IgD-negative memory B cell (primary cell): ENCODE data around the gene NFATC2IP. TPM values are rescaled to one million over a fixed set of nuclear protein-coding genes. Genes with fewer than 3 reads are reported as not detected.

Experiments
- H3K27ac Mint-ChIP-seq, 3 donors: one replicate each; pipeline ENCODE4 v1.8.0; 2020 to 2022; ENCODE audit warnings: mild to moderate bottlenecking in 3 of 3, mixed read lengths in 3 of 3, moderate library complexity in 1 of 3
- H3K27me3 Mint-ChIP-seq: one replicate; pipeline ENCODE4 v1.8.0; 2021; ENCODE audit warnings: mixed read lengths
- H3K36me3 Mint-ChIP-seq: one replicate; pipeline ENCODE4 v1.8.0; 2020; ENCODE audit warnings: mild to moderate bottlenecking, mixed read lengths
- H3K4me1 Mint-ChIP-seq, 3 donors: one replicate each; pipeline ENCODE4 v1.8.0; 2020 to 2022; ENCODE audit warnings: mixed read lengths in 3 of 3, mild to moderate bottlenecking in 1 of 3
- H3K4me3 Mint-ChIP-seq, 4 donors: one replicate each; pipeline ENCODE4 v1.8.0; 2020 to 2022; ENCODE audit warnings: mild to moderate bottlenecking in 4 of 4, mixed read lengths in 4 of 4, moderate library complexity in 3 of 4
- H3K9me3 Mint-ChIP-seq, 3 donors: one replicate each; pipeline ENCODE4 v1.8.0; 2020 to 2021; ENCODE audit warnings: mixed read lengths in 3 of 3, mild to moderate bottlenecking in 1 of 3
- polyA plus RNA-seq: library from polyadenylated mRNA; unstranded; fragments of 300-500 nt; fragmentation: Illumina TruSeq; gene quantifications from one replicate; pipeline ENCODE4 v1.2.3, GENCODE V29; 2021

The NFATC2IP gene
- 29.6 TPM for polyA plus RNA-seq

DNA sequence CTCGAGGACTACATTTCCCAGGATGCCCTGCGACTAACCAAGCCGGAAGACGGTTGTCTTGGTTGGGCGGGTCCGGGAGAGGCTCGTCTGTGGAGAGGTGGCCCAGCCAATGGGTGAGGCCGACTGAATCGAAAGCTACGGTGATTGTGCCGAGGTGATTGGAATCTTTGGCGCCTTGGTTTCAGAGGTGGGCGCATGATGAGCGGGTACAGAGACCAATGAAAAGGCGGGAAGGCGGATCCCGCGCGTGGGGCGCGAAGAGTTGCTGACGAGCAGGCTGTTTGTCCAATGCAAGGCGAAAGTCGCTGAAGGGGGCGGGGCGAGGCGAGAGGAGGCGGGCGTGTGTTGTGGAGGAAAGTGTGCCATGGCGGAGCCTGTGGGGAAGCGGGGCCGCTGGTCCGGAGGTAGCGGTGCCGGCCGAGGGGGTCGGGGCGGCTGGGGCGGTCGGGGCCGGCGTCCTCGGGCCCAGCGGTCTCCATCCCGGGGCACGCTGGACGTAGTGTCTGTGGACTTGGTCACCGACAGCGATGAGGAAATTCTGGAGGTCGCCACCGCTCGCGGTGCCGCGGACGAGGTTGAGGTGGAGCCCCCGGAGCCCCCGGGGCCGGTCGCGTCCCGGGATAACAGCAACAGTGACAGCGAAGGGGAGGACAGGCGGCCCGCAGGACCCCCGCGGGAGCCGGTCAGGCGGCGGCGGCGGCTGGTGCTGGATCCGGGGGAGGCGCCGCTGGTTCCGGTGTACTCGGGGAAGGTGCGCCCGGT, at the start of gene NFATC2IP:
Gene NFATC2IP (plus strand): TSS at position 290 of the 762 bp plus-strand sequence. CDS start 75 bp downstream, at position 365.
- H3K4me1 Mint-ChIP-seq: peaks cover 5 to 20% (median 15%) of the 10 kb centered on the region in 3 donors
- peak within 1 kb of the TSS; percentile 84 to 97 (median 92) for H3K4me3 Mint-ChIP-seq
- peaks cover under 1% of the 10 kb centered on the region for H3K36me3 Mint-ChIP-seq
- peak within 1 kb of the TSS; percentile 40 to 94 (median 93) for H3K27ac Mint-ChIP-seq
- H3K27me3 Mint-ChIP-seq: no peaks in the 10 kb centered on the region
- no peaks in the 10 kb centered on the region for H3K9me3 Mint-ChIP-seq

DNA sequence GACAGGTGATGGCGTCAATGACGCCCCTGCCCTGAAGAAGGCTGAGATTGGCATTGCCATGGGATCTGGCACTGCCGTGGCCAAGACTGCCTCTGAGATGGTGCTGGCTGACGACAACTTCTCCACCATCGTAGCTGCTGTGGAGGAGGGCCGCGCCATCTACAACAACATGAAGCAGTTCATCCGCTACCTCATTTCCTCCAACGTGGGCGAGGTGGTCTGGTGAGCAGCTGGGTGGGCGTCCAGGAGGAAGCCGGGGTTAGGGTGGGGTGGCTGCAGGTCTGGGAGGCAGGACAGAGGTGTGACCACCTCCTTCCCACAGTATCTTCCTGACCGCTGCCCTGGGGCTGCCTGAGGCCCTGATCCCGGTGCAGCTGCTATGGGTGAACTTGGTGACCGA, 48.9 kb upstream of the NFATC2IP start:
- Mint-ChIP-seq H3K4me1 (peaks cover 0 to 14% (median 4%) of the 10 kb centered on the region in 3 donors), H3K27ac (no peak overlapping the region), H3K27me3 (no peaks in the 10 kb centered on the region), H3K4me3 (no peak overlapping the region), H3K36me3 (peaks cover 1% of the 10 kb centered on the region), H3K9me3 (no peaks in the 10 kb centered on the region)

DNA sequence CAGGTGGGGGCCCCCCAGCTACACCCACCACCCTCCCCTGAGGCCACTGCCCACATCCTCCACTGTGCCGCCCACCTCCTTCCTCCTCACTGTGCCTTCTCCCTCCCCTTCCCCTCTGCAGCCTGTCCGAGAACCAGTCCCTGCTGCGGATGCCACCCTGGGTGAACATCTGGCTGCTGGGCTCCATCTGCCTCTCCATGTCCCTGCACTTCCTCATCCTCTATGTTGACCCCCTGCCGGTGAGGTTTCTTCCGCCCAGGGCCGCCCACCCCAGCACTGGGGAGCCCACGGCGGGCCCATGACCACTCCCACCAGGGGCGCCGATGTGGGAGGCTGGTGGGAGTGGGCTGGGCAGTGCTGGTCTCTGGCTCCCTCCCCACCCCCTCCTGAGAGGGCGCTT, 47.8 kb upstream of the NFATC2IP start:
- Mint-ChIP-seq H3K36me3 (peaks cover 1% of the 10 kb centered on the region), H3K4me3 (peak overlapping the region in 1 of 4 donors; percentile 70), H3K9me3 (no peaks in the 10 kb centered on the region), H3K27ac (peak overlapping the region in 2 of 3 donors; percentile 88 to 91), H3K27me3 (no peaks in the 10 kb centered on the region), H3K4me1 (peaks cover 0 to 14% (median 4%) of the 10 kb centered on the region in 3 donors)

DNA sequence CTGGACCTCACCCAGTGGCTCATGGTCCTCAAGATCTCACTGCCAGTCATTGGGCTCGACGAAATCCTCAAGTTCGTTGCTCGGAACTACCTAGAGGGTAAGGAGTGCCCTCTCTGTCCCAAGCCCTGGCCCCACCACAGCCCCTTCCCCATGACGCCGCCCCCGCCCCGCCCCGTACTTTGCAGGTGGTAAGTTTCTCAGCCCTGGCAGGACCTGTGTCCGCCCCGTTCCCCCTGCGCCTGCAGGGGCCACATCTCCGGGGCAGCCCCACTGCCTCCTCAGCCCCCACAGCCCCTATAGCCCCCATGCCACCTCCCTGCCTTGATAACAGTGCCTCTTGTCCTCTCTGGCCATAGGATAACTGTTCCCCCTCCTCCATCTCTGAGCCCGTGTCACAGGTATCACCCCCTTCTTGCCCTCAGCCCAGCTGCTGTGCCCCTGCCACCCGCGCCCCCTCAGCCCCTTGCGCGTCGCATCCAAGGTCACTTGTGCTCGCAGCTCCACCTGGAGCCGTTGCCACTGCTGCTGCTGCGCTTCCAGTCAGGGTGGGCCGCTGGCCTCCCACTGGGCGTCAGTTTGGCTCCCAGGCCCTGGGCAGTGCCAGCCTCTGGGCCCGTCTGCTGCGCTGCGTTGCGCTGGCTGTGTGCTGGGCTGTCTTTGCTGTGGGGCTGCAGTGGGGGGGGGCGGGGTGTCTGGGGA, 47.2 kb upstream of the NFATC2IP start:
- Mint-ChIP-seq H3K36me3 (peaks cover 1% of the 10 kb centered on the region), H3K4me1 (peaks cover 0 to 14% (median 4%) of the 10 kb centered on the region in 3 donors), H3K9me3 (no peaks in the 10 kb centered on the region), H3K27ac (peak overlapping the region in 1 of 3 donors; percentile 91), H3K4me3 (peak overlapping the region in 1 of 4 donors; percentile 70), H3K27me3 (no peaks in the 10 kb centered on the region)

DNA sequence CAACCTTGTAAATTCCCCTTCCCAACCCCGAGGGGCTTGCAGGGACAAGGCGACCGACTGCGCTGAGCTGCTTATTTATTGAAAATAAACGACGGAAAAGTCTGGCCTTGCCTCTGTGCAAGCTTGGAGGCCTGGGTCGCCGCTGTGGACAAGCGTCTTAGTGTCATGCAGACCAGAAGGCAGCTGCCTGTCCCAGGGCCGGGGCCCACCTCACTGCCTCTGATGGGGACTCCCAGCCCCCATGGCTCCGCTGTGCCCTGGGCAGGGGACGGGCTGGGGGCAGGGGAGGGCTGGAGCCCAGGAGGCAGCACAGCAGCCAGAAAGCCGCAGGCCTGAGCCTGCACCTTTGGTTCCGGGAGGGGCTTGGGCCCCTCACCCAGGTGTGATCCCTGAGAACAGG, 46.4 kb upstream of the NFATC2IP start:
- Mint-ChIP-seq H3K36me3 (peaks cover 1% of the 10 kb centered on the region), H3K9me3 (no peaks in the 10 kb centered on the region), H3K4me3 (no peak overlapping the region), H3K4me1 (peaks cover 0 to 14% (median 4%) of the 10 kb centered on the region in 3 donors), H3K27ac (no peak overlapping the region), H3K27me3 (no peaks in the 10 kb centered on the region)

DNA sequence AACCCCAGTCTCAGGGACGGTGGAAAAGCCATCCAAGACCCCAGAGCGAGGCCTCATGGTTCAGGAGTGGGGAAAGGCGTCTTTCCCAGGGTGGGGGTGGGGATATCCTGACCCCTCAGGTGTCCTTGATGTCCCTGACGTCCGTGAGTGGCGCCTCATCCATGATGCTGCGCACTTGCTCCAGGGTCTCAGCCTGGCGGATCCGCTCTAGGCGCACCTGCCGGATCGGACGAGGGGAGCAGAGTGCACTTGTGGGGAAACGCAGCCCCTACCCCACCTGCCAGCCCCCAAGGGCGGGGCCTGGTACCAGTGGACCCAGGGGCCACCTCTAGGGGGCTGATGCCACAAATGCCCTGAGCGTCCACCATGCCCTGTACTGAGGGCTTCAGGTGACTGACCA, 45.9 kb upstream of the NFATC2IP start:
- H3K36me3 Mint-ChIP-seq: peaks cover 1% of the 10 kb centered on the region
- no peaks in the 10 kb centered on the region for H3K27me3 Mint-ChIP-seq
- H3K4me3 Mint-ChIP-seq: no peak overlapping the region
- no peaks in the 10 kb centered on the region for H3K9me3 Mint-ChIP-seq
- H3K27ac Mint-ChIP-seq: no peak overlapping the region
- H3K4me1 Mint-ChIP-seq: peaks cover 0 to 14% (median 4%) of the 10 kb centered on the region in 3 donors

DNA sequence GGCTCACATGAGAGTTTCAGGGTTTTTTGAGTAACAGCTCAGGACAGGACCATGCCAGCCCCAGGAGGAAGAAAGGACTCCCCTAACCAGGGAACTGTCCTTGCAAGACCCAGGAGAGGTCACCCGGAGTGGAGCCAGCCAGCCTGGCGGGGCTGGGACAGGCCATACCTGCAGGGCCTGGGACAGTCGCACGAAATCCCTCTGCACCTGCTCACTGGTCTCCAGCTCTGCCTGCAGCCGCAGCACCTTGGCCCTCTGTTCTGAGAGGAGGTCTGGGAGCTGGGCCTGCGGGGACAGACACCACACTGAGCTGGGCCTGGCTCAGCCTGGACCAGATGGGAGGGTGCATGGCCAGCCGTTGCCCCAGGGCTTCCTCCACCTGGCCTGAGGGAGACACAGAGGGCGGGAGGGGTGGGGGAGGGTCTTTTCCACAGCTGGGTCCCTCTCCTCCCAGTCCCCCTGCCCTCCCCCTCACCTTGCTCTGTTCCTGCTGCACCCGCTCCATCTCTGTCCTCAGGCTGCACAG, 45.4 kb upstream of the NFATC2IP start:
- Mint-ChIP-seq H3K4me1 (peaks cover 4 to 17% (median 7%) of the 10 kb centered on the region in 3 donors), H3K36me3 (peaks cover under 1% of the 10 kb centered on the region), H3K27me3 (no peaks in the 10 kb centered on the region), H3K9me3 (no peaks in the 10 kb centered on the region), H3K27ac (no peak overlapping the region), H3K4me3 (no peak overlapping the region)

DNA sequence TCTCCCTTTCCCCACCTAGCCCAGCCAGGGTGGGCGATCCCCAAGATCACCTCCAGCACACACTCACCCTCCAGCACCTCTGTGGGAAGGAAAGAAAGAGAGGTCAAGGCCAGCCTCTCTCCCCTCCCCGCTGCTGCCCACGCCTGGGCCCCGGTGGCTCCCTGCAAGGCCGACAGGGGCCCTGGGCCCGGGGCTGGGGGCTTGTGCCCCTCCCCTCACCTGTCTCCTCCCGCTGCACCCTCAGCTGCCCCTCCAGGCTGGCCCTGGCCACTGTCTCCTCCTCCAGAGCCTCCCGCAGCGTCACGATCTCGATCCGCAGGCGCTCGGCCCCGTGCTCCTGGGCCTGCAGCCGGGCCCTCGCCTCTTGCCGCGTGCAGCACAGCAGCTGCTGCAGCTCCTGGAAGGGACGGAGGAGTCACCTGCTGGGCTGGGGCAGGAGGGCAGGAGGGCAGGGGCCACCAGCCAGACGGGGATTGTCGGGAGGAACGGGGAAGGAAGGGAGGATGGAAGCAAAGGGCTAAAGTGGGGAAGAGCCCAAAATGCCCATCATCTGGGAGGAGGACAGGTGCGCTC, 44.9 kb upstream of the NFATC2IP start:
- Mint-ChIP-seq H3K4me1 (peaks cover 5 to 19% (median 9%) of the 10 kb centered on the region in 3 donors), H3K4me3 (no peak overlapping the region), H3K27me3 (no peaks in the 10 kb centered on the region), H3K27ac (no peak overlapping the region), H3K36me3 (no peaks in the 10 kb centered on the region), H3K9me3 (no peaks in the 10 kb centered on the region)

DNA sequence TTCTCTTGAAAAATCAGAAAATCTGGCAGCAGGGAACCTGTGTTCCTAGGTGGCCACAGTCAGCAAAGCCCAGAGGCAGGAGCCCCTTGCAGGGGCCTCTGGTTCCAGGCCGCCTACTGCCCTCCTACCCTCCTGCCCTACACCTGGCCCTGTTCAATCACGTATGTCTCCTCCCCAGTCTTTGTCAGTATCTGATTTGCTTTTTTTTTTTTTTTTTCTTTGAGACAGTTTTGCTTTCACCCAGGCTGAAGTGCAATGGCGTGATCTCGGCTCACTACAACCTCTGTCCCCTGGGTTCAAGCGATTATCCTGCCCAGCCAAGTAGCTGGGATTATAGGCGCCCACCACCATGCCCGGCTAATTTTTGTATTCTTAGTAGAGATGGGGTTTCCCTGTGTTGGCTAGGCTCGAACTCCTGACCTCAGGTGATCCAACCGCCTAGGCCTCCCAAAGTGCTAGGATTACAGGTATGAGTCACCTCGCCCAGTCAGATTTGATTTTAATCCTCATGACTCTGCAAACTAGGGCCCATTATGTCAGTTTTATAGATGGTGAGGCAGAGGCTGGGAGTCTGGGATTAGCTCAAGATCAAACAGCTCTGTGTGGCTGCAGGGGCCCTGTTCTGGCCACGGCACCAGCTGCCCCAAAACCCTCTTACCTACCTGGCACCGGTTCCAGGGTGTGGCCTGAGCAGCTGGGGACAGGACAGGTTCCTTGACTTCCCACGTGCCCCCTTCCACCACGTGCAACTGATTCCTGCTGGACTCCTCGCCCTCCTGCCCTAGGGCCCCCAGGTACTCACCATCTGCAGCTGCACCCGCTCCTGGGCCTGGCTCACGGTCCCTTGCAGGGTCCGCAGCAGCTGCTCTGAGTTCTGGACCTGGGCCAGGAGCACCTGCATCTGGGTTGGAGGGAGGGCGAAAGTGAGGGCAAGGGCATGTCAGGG, 40.4 kb upstream of the NFATC2IP start:
- Mint-ChIP-seq H3K9me3 (no peaks in the 10 kb centered on the region), H3K27ac (peak overlapping the region in 2 of 3 donors; percentile 83 to 93), H3K27me3 (no peaks in the 10 kb centered on the region), H3K4me3 (peak overlapping the region in 3 of 4 donors; percentile 16 to 81 (median 78)), H3K36me3 (peaks cover 3% of the 10 kb centered on the region), H3K4me1 (peaks cover 5 to 11% (median 7%) of the 10 kb centered on the region in 3 donors)

DNA sequence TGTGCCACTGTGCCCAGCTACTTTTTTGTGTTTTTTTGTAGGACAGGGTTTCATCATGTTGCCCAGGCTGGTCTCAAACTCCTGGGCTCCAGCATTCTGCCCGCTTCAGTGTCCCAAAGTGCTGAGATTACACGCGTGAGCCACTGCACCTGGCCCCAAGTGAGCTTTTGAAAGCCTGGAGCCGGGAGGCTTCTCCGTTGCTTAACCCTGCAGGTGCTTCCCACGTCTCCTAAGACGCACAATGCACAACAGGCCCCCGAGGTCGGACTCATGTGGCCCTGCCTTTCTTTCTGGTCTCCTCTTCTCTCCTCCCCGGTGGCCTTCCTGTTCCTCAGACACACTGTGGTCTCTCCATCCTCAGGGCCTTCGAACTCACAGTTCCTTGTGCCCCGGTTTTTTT, 38.2 kb upstream of the NFATC2IP start:
- Mint-ChIP-seq H3K27ac (peak overlapping the region in 1 of 3 donors; percentile 68), H3K9me3 (no peaks in the 10 kb centered on the region), H3K4me3 (no peak overlapping the region), H3K36me3 (peaks cover 5% of the 10 kb centered on the region), H3K27me3 (no peaks in the 10 kb centered on the region), H3K4me1 (peaks cover 10 to 14% (median 11%) of the 10 kb centered on the region in 3 donors)

DNA sequence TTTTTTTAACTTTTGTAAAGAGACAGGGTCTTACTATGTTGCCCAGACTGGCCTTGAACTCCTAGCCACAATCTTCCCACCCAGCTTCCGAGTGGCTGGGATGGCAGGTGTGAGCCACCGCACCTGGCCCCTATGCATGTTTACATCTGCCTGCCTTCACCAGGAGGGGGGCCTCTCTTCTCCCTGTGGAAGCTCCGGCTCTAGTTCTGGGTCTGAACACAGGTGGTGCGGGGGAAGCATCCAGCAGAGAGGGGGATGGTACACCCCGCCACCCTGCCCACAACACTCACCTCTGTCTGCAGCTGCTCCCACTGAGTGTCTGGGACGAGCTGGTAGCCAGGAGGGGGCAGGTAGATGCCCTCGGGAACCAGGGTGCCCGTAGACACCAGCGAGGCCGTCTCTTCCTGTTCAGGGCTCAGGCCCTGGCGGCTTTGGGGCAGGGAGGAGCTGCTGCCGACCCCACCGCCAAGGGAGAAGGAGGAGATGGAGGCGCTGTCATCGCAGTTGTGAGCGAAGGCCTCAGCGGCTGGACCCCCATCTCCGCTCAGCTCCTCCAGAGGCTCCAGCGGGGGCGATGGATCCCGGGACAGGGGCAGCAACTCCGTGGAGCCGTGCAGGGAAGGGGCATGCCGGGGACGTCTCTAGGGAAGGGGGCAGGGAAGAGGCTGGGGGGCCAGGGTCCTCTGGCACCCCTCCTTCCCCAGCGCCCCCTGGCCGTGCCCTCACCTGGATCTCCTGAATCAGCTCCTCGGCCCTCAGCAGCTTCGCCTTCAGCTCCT, 36.6 kb upstream of the NFATC2IP start:
- Mint-ChIP-seq H3K36me3 (peaks cover 5% of the 10 kb centered on the region), H3K4me1 (peaks cover 10 to 14% (median 11%) of the 10 kb centered on the region in 3 donors)

DNA sequence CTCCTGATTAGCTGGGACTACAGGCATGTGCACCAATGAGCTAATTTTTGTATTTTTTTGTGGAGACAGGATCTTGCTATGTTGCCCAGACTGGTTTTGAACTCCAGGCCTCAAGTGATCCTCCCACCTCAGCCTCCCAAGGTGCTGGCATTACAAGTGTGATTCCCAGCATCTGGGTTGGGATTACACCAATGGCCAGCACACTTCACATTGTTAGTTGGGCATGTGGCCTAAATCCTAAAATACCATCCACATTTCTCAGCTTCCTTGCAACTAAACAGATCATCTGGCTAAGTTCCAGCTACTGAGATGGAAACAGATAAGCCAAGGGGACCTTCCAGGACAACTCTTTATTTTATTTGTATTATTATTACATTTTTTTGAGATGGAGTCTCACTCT, 35.6 kb upstream of the NFATC2IP start:
- Mint-ChIP-seq H3K4me1 (peaks cover 7 to 14% (median 10%) of the 10 kb centered on the region in 3 donors), H3K36me3 (peaks cover 5% of the 10 kb centered on the region), H3K4me3 (no peak overlapping the region), H3K27ac (no peak overlapping the region), H3K27me3 (no peaks in the 10 kb centered on the region), H3K9me3 (no peaks in the 10 kb centered on the region)

More for the DNA sequence above, 36.6 kb upstream of the NFATC2IP start:
- no peak overlapping the region for H3K4me3 Mint-ChIP-seq
- no peaks in the 10 kb centered on the region for H3K9me3 Mint-ChIP-seq
- peak overlapping the region in 1 of 3 donors; percentile 57 for H3K27ac Mint-ChIP-seq
- no peaks in the 10 kb centered on the region for H3K27me3 Mint-ChIP-seq

DNA sequence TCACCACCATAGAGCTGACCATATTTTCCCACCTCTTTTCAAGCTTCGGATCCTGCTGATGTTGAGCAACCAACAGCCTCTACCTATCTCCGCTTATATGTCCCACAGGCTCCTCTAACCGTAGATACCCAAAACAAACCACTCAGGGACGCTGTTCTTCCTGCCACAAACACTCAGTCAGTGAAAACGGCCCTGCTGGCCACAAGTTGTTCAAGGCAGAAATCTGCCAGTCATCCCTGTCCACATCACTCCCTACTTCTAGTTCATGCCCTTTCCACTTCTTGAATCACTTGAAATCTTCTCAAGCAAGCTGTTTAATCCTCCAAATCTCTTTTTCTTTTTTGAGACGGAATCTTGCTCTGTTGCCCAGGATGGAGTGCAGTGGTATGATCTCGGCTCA, 33.6 kb upstream of the NFATC2IP start:
- Mint-ChIP-seq H3K27me3 (no peaks in the 10 kb centered on the region), H3K36me3 (peaks cover 5% of the 10 kb centered on the region), H3K9me3 (no peaks in the 10 kb centered on the region), H3K27ac (peak overlapping the region in 2 of 3 donors; percentile 8 to 59), H3K4me3 (no peak overlapping the region), H3K4me1 (peaks cover 10 to 12% (median 11%) of the 10 kb centered on the region in 3 donors)
